NCI-H1417 (cell line): ENCODE results near the gene PRR23B.

Source experiments
- DNase-seq, 3 experiments: peaks; one replicate each; lab custom pipeline; 2025; lab: John Stamatoyannopoulos, UW

The PRR23B gene

GRCh38 chr3:138974462-138974861 lies 46.3 kb downstream of the PRR23B start:
- no peak for DNase-seq

DNA sequence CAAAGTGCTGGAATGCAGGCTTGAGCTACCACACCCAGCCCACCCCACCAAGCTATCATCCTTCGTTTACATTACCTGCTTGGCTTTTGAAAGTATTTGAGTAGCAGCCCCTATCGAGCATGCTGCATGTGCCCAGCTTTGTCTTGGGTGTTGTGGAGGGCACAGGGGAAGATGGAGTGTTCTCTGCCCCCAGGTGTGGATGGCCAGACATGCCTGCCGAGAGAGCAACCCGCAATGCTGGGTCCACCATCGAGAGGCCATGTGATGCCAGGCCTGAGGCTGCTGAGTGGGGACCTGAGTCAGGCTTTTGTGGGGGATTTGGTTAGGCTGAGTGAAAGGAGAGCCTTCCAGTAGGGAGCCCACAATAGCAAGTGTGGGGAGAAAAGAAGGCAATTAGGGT lies 47.8 kb downstream of the PRR23B start:
- no peak for DNase-seq

DNA sequence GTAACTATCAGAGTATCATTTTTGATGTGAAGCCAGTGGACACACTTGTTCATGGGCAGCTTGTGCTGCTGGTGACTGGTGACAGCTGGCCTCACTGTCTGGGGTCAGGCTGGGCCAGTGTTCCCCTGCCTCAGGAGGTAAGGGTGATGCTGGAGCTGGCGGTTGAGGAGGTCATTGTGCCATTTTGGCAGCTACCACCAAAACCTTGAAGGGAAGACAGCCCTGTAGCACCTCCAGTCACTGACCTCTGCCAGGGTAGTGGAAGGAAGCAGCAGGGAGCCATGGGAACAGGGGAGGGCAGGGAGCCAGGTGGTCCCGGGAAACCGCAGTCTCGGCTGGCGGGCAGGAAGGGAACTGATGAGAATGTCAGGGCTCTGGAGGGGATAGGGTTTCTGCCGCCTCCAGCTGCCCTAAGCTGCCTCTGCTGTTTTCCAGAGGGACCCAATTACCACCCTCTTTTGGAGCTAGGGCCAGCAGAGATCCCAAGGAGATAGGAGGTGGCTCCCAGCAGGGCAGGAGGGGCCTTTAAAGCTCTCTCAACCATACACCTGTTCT lies 48.9 kb downstream of the PRR23B start:
- DNase-seq = no peak
